ENCODE results near the gene PROK2. TPM values are rescaled to one million over a fixed set of nuclear protein-coding genes. Genes with fewer than 3 reads are reported as not detected.
A peak's percentile ranks its signal among the peaks of the same experiment; 100 is the strongest.

Gene PROK2, protein sequence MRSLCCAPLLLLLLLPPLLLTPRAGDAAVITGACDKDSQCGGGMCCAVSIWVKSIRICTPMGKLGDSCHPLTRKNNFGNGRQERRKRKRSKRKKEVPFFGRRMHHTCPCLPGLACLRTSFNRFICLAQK
- not detected for total RNA-seq

DNA sequence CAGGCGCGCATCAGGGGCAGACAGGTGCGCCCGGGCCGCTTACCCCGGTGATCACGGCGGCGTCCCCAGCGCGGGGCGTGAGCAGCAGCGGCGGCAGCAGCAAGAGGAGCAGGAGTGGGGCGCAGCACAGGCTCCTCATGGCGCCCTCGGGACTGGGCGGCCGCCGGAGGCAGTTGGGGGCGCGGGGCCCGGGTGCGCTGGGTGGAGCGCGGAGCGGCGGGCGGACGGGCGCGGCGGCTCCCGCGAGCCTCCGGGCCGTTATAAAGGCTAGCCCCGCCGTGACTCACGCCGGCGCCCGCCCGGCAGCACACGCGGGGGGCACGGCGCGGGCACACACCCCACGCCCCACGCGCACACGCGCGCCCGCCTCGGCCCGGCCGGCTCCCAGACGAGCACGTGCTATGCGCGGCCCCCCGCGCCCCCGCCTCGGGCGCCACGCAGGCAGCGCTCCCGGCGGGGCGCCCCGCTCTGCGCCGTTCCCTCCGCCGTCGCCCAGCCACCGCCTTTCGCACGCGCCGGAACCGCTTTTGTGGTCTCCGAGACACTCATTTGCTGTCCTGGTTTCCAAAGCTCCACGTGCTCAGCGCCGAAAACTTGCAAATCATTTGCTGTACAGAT lies at the start of gene PROK2:
PROK2 (minus strand) TSS at position 235 of the 618 bp plus-strand sequence; CDS start at position 139, 96 bp downstream.
- peak; percentile 52 for ATAC-seq

DNA sequence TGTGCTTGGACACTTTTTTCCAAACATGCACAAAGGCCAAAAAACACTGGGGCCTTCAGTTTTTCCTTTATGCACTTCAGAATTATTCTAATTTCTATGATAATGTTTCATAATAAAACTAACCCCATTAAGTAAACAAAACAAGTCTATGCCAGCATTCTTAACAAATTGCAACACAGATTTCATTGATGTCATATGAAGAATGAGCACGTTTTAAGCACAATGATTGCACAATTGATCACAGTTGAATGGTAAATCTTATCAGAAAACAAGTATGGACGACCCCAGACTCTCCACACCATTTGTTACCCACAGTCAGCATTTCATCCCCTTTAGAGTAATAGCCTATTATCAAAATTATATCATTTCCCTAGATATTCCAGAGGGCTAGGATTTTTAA lies 46.7 kb upstream of the PROK2 start:
- no peak for ATAC-seq

DNA sequence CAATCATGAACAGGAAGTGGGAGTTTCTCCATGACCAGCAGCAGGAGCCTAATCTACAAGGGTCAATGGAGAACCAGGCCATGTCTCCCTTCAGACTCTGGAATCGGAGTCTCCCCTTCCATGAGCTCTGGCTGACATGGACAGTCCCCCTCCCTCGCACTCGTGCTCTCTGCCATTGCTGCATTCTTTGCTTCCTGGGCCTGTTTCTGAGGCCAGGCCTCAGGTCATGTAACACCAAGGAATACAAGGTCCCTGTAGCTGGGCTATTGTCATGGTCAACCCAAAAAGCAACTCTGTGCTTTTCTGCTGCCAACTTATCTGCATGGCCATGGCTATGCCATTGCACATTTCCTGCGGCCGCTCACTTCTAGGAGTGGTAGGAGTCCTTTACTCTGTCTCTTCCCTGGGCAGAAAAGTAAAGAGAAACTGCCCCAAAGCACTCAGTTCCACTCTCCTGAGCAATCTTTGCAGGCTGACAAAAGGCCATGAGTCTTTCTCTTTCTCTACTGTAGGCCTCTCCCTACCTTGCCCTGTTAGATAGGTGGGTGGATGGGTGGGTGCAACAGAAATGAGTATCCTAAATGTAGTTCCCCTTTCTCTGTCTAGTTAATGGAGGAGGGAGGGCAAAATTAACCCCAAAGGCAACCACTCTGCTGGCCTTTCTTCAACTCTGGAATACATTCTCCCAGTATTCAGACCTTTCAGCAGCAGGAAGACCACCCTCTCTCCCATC lies 40.8 kb upstream of the PROK2 start:
- ATAC-seq: no peak

DNA sequence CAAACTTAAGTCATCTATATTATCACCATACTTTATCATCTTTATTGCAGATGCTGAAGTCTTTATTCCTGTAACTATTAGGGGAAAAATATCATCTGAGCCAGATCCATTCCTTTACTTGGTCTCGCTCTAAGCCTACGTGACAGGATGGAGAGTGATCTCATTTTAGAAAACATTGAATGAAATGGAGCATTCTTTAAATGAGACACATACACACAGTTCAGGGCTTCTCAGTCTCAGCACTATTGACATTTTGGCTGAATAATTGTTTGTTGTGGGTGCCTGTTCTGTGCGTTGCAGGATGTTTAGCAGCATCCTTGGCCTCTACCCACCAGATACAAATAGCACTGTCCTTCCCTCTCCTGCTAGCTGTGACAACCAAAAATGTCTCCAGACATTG lies 36.2 kb upstream of the PROK2 start:
- no peak for ATAC-seq

DNA sequence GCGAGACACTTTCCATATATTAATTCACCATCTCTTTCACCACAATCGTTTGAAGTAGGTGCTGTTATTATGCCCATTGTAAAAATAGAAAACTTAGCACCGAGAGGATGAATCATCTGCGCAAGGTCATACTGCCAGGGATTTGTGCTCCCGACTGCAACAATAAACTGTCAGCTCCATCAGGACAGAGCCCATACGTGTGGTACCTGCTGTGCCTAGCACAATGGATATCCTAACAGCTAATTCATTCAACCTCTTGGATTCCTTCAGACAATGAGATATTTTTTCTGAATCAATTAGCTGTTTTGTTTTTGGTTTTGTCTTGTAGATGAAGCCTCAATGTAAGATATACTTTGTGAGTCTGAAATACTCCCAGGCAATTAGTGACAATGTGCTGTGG lies 32.3 kb upstream of the PROK2 start:
- no peak for ATAC-seq

DNA sequence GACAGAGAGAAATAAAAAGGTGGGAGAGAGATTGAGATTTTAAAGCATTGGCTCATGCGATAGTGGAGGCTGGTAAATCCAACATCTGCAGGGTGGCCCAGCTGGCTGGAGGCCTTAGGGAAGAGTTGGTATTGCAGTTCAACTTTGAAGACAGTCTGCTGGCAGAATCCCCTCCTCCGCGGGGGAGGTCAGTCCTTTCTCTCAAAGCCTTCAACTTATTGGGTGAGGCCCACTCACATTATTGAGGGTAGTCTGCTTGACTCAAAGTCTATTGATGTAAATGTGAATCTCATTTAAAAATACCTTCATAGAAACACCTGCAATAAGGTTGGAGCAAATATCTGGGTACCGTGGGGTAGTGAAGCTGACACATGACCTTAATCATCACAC lies 31.8 kb upstream of the PROK2 start:
- ATAC-seq: no peak

DNA sequence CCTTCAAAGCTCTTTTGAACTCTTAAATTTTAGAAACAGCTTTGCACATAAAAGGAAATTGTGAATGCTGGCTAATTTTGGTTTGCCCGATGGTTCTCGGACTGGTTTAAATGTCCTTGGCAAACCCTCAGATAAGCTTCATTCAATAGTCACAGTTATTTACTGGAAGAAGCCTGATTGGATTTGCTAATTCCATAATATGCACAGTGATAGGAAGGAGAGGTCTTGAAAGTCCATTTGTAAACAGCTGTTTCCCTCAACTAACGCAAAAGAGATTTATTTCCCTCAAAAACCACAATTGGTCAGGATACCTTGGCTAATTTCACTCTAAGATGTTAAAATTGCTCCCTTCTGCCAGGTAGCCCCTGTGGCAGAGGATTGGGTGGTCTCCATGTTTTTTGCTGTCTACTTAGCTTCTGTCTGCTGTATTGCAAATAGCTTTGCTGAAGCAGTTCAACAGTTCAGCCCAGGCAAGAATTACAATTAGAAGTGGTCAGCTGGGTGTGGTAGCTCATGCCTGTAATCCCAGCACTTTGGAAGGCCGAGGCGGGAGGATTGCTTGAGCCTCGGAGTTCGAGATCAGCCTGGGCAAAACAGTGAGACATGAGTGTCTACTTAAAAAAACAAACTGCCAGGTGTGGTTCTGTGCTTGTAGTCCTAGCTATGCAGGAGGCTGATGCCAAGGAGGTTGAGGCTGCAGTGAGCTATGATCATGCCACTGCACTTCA lies 30.6 kb upstream of the PROK2 start:
- no peak for ATAC-seq

DNA sequence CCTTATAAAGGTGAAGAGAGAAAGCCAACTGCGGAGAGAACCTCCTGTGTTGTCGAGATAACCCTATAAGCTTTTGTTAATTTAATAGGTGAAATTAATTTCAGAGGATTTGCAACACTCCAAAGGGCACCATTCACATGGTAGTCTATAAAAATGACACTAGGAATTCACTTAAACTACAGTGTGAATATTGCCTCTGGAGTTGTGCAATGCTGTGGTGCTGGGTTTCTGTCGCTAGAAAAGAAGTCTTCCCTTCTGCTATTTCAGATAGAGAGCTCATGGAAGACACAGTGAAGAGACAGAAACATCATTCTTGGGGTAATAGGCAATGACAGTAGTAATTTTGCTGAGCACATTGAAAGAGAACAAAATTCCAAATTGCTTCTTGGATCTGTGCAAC lies 28.8 kb upstream of the PROK2 start:
- ATAC-seq: no peak

DNA sequence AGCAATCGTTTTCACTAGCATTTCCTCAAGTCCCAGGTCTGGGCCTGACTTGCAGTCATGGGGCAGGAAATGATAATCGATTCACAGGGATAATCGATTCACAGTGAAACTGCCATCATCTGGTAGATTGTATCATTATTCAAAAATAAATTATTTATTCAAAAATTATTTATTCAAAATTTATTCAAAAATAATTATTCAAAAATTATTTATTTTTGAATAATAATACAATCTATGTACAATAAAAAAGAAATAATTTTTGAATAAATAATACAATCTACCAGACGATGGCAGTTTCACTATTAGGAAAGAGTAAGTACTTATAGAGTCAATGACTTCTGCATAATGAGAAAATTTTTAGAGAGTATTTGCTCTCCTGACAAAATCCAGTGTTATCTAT lies 28.1 kb upstream of the PROK2 start:
- no peak for ATAC-seq

DNA sequence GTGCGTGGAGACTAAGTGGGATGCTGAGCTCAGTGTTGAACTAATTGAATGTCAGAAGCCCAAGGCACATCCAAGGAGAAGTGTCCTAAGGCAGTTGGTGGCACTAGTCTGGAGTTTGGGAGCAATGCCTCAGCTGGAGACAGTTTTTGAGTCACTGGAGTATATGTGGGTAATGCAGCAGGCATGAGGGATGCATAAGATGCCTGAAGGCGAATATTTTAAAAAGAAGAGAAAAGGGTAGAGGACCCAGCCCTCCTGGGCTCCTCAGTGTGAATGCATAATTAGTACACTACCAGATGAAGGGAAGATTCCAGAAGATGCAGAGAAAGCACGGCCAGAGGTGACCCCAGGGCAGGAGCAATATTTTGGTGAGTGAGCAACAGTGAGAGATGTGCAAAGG lies 25.1 kb upstream of the PROK2 start:
- no peak for ATAC-seq

DNA sequence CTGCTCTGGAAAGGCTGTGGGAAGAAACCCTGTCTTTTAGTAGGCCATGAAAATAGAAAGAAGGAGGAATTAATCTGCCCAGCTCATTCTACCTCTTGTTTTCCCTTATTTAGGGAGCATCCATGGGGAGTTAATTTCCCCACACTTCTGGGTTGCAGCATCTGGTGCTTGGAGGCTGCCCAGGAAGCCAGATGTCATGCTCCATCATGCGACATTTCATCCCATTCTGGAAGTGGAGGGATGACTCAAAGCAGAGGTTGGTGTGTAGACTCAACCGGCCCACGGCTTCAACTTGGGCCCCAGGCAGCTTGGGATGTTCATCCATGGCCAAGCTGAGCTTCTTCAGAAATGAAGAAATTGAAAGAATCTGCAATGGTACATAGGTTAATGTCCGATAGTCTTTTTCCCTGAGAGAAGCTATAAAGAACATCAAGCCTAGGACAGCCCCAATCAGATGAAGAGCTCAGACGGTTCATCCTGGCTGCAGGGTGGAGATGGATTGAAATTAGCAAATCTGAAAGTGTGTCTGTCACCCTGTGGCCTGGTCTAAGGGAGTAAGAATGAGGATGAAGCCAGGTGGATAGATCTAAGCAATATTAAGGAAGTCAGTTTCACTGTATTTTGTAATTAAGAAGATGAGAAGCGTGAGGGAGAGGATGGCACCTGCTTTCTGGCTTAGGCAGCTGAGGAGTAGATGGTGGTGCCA lies 24.5 kb upstream of the PROK2 start:
- ATAC-seq: no peak

DNA sequence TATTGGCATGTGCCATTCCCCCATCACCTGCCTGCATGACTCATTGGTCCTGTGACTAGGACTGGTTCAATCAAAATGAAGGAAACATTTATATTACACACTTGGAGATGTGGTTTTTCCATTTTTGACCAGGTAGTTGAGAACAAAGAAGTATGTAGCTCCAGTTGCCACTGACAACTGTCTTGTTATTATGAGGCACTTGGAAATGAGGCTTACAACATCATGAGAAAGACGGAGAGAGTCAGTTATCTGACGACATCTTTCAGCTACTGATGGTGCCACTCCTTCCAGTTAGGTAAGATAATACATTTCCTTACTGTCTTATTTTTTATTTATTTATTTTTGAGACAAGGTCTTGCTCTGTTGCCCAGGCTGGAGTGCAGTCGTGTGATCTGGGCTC lies 21.8 kb upstream of the PROK2 start:
- no peak for ATAC-seq

DNA sequence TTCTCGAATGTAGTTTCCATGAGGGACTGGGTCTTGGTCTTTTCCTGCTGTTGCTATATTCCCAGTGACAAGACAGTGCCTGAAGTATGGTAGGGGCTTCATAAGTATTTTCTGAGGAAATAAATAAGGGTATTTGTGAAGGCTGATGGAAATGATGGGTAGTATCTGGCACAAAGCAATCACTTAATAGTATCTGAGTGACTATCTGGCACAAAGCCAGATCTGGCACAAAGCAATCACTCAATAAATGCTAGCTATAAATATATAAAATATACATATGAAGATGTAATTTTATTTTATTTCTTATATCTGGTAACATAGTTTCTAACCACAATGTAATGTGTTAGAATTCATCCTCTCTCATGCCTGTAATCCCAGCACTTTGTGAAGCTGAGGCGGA lies 20.7 kb upstream of the PROK2 start:
- no peak for ATAC-seq

DNA sequence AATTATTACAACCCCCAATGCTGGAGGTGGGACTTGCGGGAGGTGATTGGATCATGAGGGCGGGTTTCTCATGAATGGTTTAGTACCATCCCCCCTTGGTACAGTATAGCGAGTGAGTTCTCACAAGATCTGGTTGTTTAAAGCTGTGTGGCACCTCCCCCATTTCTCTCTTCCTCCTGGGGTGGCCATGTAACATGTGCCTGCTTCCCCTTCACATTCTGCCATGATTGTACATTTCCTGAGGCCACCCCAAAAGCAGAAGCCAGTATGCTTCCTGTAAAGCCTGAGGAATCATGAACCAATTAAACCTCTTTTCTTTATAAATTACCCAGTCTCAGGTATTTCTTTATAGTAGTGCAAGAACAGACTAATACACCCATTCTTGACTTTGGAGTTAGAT lies 20.3 kb upstream of the PROK2 start:
- no peak for ATAC-seq

DNA sequence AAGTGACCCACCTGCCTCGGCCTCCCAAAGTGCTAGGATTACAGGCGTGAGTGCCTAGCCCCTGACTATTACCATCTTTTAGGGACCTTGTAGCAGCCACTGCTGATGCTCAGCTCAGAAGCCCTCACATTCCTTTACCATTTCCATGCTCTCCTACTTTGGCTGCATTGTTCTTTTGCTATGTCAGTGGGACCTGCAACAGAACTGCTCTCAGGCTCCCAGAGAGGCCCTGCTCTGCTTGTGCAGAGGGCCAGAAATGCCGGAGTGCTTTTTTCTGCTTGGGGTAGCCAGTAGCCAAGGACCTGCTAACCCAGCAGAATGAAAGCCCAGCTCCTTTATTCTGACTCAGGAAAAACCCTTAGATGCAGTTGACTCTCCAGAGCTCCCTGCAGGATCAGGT lies 18.3 kb upstream of the PROK2 start:
- no peak for ATAC-seq

DNA sequence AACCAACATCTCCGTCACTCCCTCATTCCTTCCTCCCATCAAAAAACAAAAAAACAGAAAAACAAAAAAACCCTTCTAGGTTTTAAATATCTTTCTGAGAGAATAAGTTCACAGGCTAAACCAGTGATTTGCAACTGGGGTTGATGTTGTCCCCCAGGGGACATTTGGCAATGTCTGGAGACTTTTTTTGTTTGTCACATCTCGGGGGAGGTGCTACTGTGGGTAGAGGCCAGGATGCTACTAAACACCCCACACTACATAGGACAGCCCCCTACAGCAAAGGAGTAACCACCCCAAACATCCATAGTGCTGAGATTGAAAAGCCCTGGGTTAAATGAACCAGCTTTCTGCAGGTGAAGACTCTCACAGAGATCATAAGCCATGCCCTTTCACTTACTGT lies 17.0 kb upstream of the PROK2 start:
- no peak for ATAC-seq

DNA sequence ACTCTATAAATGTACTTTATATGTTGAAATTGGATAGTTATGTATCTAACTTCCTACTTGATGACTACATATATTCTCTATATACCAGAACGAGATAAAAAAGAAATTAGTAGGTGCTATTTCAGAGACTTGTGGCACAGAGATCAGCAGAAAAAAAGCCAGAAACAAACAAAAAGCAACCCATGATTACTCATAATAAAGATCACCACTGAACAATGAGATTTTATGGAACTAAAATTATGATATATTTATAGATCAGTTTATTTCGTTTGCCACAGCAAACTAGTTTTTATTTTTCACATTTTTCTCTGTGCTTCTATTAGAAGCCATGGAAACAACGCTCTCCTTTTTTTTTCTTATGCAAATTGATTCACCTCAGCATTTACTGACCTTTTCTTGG lies 15.1 kb upstream of the PROK2 start:
- ATAC-seq: no peak

DNA sequence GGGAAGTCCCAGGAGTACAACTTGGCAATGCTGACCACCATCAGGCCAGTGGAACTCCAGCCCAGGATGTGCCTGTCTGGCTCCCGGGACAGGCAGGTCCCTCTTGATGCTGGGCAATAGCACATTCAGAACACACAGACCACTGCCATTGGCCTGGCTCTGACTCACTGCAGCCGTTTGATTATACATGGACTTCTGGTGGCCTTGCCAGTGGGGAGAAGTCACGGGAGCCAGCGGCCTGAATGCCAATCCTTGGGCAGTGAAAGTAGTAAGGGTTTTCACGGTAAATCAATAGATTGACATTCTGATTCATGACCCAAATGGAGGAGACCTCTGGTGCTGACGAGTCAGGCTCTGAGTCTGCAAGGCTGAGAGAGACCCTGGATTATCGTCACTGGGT lies 12.5 kb upstream of the PROK2 start:
- no peak for ATAC-seq

DNA sequence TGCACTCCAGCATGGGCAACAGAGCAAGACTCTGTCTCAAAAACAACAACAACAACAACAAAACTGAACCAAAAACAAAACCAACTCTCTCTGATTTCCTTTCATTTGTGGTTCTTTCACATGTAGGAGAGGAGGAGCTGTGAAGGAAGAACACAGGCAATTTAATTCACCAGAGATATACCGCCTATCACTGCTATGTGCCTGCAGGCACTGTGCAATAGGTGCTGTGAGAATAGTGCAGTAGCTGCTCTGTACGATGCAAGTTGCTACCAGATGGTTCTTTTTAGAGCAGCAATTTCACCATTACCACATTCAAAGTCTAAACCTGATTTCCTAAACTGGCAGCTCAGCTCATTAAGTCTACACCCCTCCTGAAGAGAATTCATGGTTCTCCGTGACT lies 11.3 kb upstream of the PROK2 start:
- no peak for ATAC-seq

DNA sequence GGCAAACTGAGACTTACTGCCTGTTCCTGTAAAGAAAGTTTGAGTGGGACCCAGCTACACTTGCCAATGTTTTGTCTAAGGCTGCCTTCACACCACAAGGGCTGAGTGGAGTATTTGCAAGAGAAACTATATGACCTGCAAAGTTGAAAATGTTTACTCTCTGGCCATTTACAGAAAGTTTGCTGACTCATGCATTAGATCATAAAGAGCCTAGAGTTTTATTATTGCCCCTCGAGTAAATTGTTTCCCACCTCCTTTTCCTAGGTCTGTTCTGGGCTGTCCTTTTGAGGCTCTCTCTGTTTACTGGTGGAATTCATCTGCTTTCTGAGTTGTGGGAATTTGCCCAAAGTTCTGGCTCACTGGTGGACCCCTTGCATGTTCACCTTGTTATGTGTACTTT lies 6.7 kb upstream of the PROK2 start:
- no peak for ATAC-seq

DNA sequence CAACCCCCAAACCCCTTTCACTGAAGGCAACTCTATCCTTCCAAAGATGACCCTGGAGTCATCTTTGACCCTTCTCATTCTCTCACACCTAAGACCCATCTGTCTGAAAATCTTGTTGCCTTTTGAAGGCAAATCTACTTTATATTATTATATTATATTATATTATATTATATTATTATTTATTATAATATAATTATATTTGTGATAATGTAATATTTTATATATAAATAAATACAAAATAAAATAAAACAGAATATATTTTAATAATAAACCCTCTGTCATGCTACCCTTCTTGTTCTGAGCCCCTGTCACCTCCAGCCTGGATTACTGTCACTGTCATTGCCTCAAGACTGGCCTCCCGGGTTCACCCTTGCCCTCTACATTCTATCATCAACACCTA lies 5.0 kb upstream of the PROK2 start:
- no peak for ATAC-seq

DNA sequence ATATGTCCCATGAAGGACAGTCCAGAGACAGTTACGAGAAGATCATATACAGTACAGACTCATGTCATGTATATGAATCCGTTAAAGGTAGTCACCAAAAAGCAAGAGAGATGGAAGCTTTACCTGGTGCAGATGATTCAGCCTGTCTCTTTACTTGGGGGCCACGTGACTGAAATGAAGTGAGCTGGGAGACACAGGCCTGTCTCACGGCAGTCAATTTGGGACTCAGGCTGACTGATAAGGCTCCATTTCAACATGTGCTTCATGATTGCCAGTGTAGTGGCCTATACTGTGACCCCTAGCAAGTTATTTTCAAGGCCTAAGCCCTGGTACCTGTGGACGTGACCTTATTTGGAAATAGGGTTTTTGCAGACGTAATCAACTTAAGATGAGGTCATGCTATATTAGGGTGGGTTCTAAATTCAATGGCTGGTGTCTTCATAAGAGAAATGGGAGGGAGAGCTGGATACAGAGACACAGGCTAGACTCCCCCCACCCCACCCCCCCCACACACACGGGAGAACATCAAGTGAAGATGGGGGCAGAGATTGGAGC lies 3.0 kb upstream of the PROK2 start:
- no peak for ATAC-seq

DNA sequence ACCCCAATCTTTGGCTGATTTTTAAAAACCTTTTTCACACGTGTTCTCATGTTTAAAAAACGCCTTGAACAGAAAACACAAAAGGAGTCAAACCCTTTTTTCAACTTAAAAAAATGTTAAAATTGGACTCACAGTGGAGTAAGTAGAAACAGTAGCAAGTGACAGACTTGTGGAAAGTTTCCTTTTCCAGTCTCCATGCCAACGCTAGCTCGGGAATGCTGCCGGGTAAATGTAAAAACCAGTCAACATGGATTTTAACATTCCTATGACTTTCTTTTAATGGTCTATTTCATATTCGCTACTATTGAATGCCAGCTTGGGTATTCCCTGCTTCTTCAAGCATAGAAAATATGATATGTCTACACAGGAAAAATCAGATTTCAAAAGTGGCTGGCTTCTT lies 1.6 kb upstream of the PROK2 start:
- no peak for ATAC-seq

All from esophagus mucosa (tissue), 1 donor.